NCI-H510A treated with DMSO at 0.1 percent for 48 hours (cell line): ENCODE results near the gene RAB3IL1.
A peak's percentile ranks its signal among the peaks of the same experiment; 100 is the strongest.
"Not testable (repeated sequence)": the region's sequence is repeated elsewhere in the genome, so short reads cannot be mapped to it uniquely, and the experiment has no call there.

Experiments used
- DNase-seq: peaks from one replicate; lab custom pipeline; 2025; lab: John Stamatoyannopoulos, UW

RAB3IL1 gene

GRCh38 chr11:61953632-61954031, 36.3 kb upstream of the RAB3IL1 start:
- not testable (repeated sequence) for DNase-seq

- no peak for DNase-seq
Observed at GRCh38 chr11:61952882-61953281, 35.5 kb upstream of the RAB3IL1 start.

GRCh38 chr11:61951484-61952135, 34.2 kb upstream of the RAB3IL1 start:
- no peak for DNase-seq

GRCh38 chr11:61950035-61950547, 32.7 kb upstream of the RAB3IL1 start, which contains the start of gene BEST1:
Gene BEST1 (plus strand): TSS chr11:61950351. CDS start chr11:61951807, 1,456 bp downstream.
- no peak for DNase-seq

GRCh38 chr11:61949169-61950034, 32.0 kb upstream of the RAB3IL1 start:
- DNase-seq = peak; percentile 74

GRCh38 chr11:61948505-61948904, 31.1 kb upstream of the RAB3IL1 start:
- no peak for DNase-seq

GRCh38 chr11:61947486-61948210, 30.3 kb upstream of the RAB3IL1 start:
- peak; percentile 83 for DNase-seq

GRCh38 chr11:61946894-61947293, 29.5 kb upstream of the RAB3IL1 start:
- DNase-seq = no peak

GRCh38 chr11:61945191-61945590, 27.8 kb upstream of the RAB3IL1 start:
- no peak for DNase-seq

- DNase-seq = no peak
Observed at GRCh38 chr11:61940466-61940865, 23.1 kb upstream of the RAB3IL1 start.

GRCh38 chr11:61935861-61936260, 18.5 kb upstream of the RAB3IL1 start:
- DNase-seq = no peak

- no peak for DNase-seq
Observed at GRCh38 chr11:61930933-61931332, 13.6 kb upstream of the RAB3IL1 start.

- no peak for DNase-seq
Observed at GRCh38 chr11:61928606-61929005, 11.2 kb upstream of the RAB3IL1 start.

- no peak for DNase-seq
Observed at GRCh38 chr11:61927501-61927900, 10.1 kb upstream of the RAB3IL1 start.

GRCh38 chr11:61926235-61926634, 8.9 kb upstream of the RAB3IL1 start:
- no peak for DNase-seq

- DNase-seq = no peak
Observed at GRCh38 chr11:61925736-61926135, 8.4 kb upstream of the RAB3IL1 start.

GRCh38 chr11:61924064-61924455, 6.7 kb upstream of the RAB3IL1 start:
- DNase-seq = no peak

GRCh38 chr11:61923166-61924063, 6.0 kb upstream of the RAB3IL1 start:
- DNase-seq = no peak

- DNase-seq = no peak
Observed at GRCh38 chr11:61922539-61922938, 5.2 kb upstream of the RAB3IL1 start.

- DNase-seq = no peak
Observed at GRCh38 chr11:61921446-61921845, 4.1 kb upstream of the RAB3IL1 start.
